HepG2 (cell line): ENCODE data around the gene GGA3. TPM values are rescaled to one million over a fixed set of nuclear protein-coding genes. Genes with fewer than 3 reads are reported as not detected.

Experiments used
- ATAC-seq: fragments of 200-7000 bp; cut with Tn5 transposase; 3 replicates; pipeline ENCODE4 v1.9.1; 2020; ENCODE audit warnings: mild to moderate bottlenecking, moderate library complexity
- BruUV-seq: library from RNA; stranded (reverse); fragments of 400-500 nt; replicated peaks from 2 replicates; lab custom pipeline; 2021; lab: Mats Ljungman, UMichigan
- CTCF ChIA-PET: fragments of 300-600 bp; formaldehyde crosslinking; extraction: SDS; loops from one replicate; lab custom pipeline; 2021; ENCODE audit warnings: low total read pairs, inconsistent platforms, low intra/inter-chr PET ratio; lab: Yijun Ruan, JAX
- POLR2A ChIA-PET: fragments of 350-600 bp; sonication (Branson Sonifier 250); formaldehyde crosslinking; loops from one replicate; lab custom pipeline; 2020; ENCODE audit warnings: antibody characterized with exemption, inconsistent platforms; lab: Yijun Ruan, JAX
- DNase-seq: peaks from one replicate; pipeline ENCODE4 v3.0.0-alpha.2; 2015; ENCODE audit warnings: low spot score
- FAIRE-seq: peaks from 3 replicates; lab custom pipeline; 2011; peaks lifted over from hg19 to GRCh38; lab: Jason Lieb, UNC
- H2AFZ ChIP-seq: one replicate; pipeline ENCODE4 v1.6.1; 2011; ENCODE audit warnings: low read length, inconsistent platforms
- H3K27ac ChIP-seq: fragments of 300-600 bp; 3 replicates; pipeline ENCODE4 v1.8.0; 2011; ENCODE audit warnings: mixed run types, mild to moderate bottlenecking, mixed read lengths, low read length, inconsistent platforms; ENCODE audit not compliant: insufficient read depth; ENCODE audit errors: extremely low read length
- H3K27me3 ChIP-seq, 2 experiments: fragments of 200-600 bp in 1 of 2; 2 replicates in 1 of 2; 3 replicates in 1 of 2; pipeline versions ENCODE4 v1.6.0 to v1.8.0; 2011; ENCODE audit warnings: low read length in 2 of 2, mild to moderate bottlenecking in 2 of 2, moderate library complexity in 2 of 2, inconsistent platforms in 1 of 2; ENCODE audit not compliant: insufficient read depth in 2 of 2, control insufficient read depth in 1 of 2
- H3K36me3 ChIP-seq, 2 experiments: fragments of 200-600 bp in 1 of 2; replicated peaks in 1 of 2; 2 replicates in 1 of 2; 3 replicates in 1 of 2; pipeline versions ENCODE4 v1.5.1 to v1.8.0; 2011; ENCODE audit warnings: low read length in 2 of 2, inconsistent platforms in 1 of 2; ENCODE audit not compliant: insufficient read depth in 2 of 2, control insufficient read depth in 1 of 2
- H3K4me1 ChIP-seq: 2 replicates; pipeline ENCODE4 v1.5.1; 2012; ENCODE audit warnings: low read length, inconsistent platforms; ENCODE audit not compliant: insufficient read depth
- H3K4me2 ChIP-seq: 2 replicates; pipeline ENCODE4 v1.6.0; 2011; ENCODE audit warnings: low read depth, low read length, inconsistent platforms
- H3K4me3 ChIP-seq, 3 experiments: fragments of 200-600 bp in 1 of 3; sonication (generic), shearing (Covaris generic) in 1 of 3; replicated peaks in 1 of 3; 2 replicates each; pipeline ENCODE4 v1.5.1; 2011 to 2016; ENCODE audit warnings: low read length in 3 of 3, inconsistent platforms in 2 of 3, low read depth in 2 of 3, mild to moderate bottlenecking in 2 of 3, control low read depth in 1 of 3, mixed read lengths in 1 of 3; ENCODE audit not compliant: insufficient read depth in 1 of 3
- H3K79me2 ChIP-seq: one replicate; pipeline ENCODE4 v1.6.1; 2011; ENCODE audit warnings: low read length, inconsistent platforms; ENCODE audit not compliant: insufficient read depth
- H3K9ac ChIP-seq: 2 replicates; pipeline ENCODE4 v1.6.0; 2011; ENCODE audit warnings: mild to moderate bottlenecking, low read depth, low read length, inconsistent platforms; ENCODE audit not compliant: insufficient read depth
- H3K9me3 ChIP-seq: 2 replicates; pipeline ENCODE4 v1.5.1; 2012; ENCODE audit warnings: mild to moderate bottlenecking, low read length
- H4K20me1 ChIP-seq: 2 replicates; pipeline ENCODE4 v1.6.0; 2011; ENCODE audit warnings: inconsistent platforms, mild to moderate bottlenecking, low read length, moderate library complexity; ENCODE audit not compliant: insufficient read depth
- ATAD3A ChIP-seq: sonication (generic); formaldehyde crosslinking; IDR thresholded peaks from 2 replicates; pipeline ENCODE4 v1.4.0; 2020; ENCODE audit warnings: missing genetic modification reagents
- ETV5 ChIP-seq: IDR thresholded peaks from 2 replicates; pipeline ENCODE4 v1.6.1; 2018; ENCODE audit warnings: missing biosample characterization, missing genetic modification reagents, inconsistent platforms, borderline replicate concordance
- HNF4A ChIP-seq: sonication (generic); formaldehyde crosslinking; IDR thresholded peaks from 2 replicates; pipeline ENCODE4 v1.4.0; 2020; ENCODE audit warnings: missing genetic modification reagents
- MXD1 ChIP-seq: sonication (generic); formaldehyde crosslinking; IDR thresholded peaks from 2 replicates; pipeline ENCODE4 v1.4.0; 2020; ENCODE audit warnings: mild to moderate bottlenecking, missing genetic modification reagents
- SAFB2 ChIP-seq: sonication (generic); formaldehyde crosslinking; IDR thresholded peaks from 2 replicates; pipeline ENCODE4 v1.5.1; 2020; ENCODE audit warnings: missing genetic modification reagents, low read depth, mild to moderate bottlenecking, borderline replicate concordance
- SMARCC2 ChIP-seq: fragments of 450-650 bp; IDR thresholded peaks from 2 replicates; pipeline ENCODE4 v1.6.1; 2017; ENCODE audit warnings: antibody characterized with exemption, mild to moderate bottlenecking
- SOX6 ChIP-seq, 2 experiments: fragments of 450-650 bp in 1 of 2; sonication (generic) in 1 of 2; formaldehyde crosslinking in 1 of 2; IDR thresholded peaks; 2 replicates each; pipeline versions ENCODE4 v1.4.0 to v1.6.1; 2017 to 2020; ENCODE audit warnings: antibody characterized with exemption in 1 of 2, mild to moderate bottlenecking in 1 of 2, missing genetic modification reagents in 1 of 2
- TEAD2 ChIP-seq: sonication (generic); formaldehyde crosslinking; IDR thresholded peaks from 2 replicates; pipeline ENCODE4 v1.9.0; 2021; ENCODE audit warnings: missing genetic modification reagents
- ZBTB38 ChIP-seq: sonication (generic); formaldehyde crosslinking; IDR thresholded peaks from 2 replicates; pipeline ENCODE4 v1.5.1; 2020; ENCODE audit warnings: mild to moderate bottlenecking, missing genetic modification reagents
- ZNF124 ChIP-seq: sonication (generic); formaldehyde crosslinking; IDR thresholded peaks from 2 replicates; pipeline ENCODE4 v1.4.0; 2020; ENCODE audit warnings: missing genetic modification reagents
- ZNF17 ChIP-seq: sonication (generic); formaldehyde crosslinking; IDR thresholded peaks from 2 replicates; pipeline ENCODE4 v1.5.0; 2020; ENCODE audit warnings: mild to moderate bottlenecking, missing genetic modification reagents
- ZNF335 ChIP-seq: sonication (generic); formaldehyde crosslinking; IDR thresholded peaks from 2 replicates; pipeline ENCODE4 v1.4.0; 2020; ENCODE audit warnings: missing genetic modification reagents
- ZNF431 ChIP-seq: sonication (generic); formaldehyde crosslinking; IDR thresholded peaks from 2 replicates; pipeline ENCODE4 v1.9.0; 2022; ENCODE audit warnings: missing genetic modification reagents, low read depth, mild to moderate bottlenecking, borderline replicate concordance
- ZNF460 ChIP-seq: sonication (generic); formaldehyde crosslinking; IDR thresholded peaks from 2 replicates; pipeline ENCODE4 v1.5.1; 2020; ENCODE audit warnings: missing genetic modification reagents, mild to moderate bottlenecking, borderline replicate concordance
- ZNF598 ChIP-seq: sonication (generic); formaldehyde crosslinking; IDR thresholded peaks from 2 replicates; pipeline ENCODE4 v1.5.1; 2020; ENCODE audit warnings: mild to moderate bottlenecking, missing genetic modification reagents, borderline replicate concordance
- ZNF776 ChIP-seq: sonication (generic); formaldehyde crosslinking; IDR thresholded peaks from 2 replicates; pipeline ENCODE4 v1.4.0; 2020; ENCODE audit warnings: mild to moderate bottlenecking, missing genetic modification reagents
- ZNF792 ChIP-seq: IDR thresholded peaks from 2 replicates; pipeline ENCODE4 v1.6.1; 2016
- ZNF883 ChIP-seq: sonication (generic); formaldehyde crosslinking; IDR thresholded peaks from 2 replicates; pipeline ENCODE4 v1.5.1; 2020; ENCODE audit warnings: mild to moderate bottlenecking, missing genetic modification reagents; ENCODE audit errors: not compliant biosample characterization
- WGBS: methylation state at CpG from one replicate; pipeline ENCODE4 v1.1.6; 2017; ENCODE audit warnings: low lambda C conversion rate; 5-methylcytosine and 5-hydroxymethylcytosine counted together
- in situ Hi-C: cut with HindIII; loops from 2 replicates; pipeline ENCODE4 v1.10.0; 2017; ENCODE audit warnings: low pct_unique_long_range_greater_than_20kb; ENCODE audit not compliant: extremely low pct_ligation_motif_present
- intact Hi-C: fragments of 100-400 bp; cut with micrococcal nuclease; formaldehyde crosslinking; loops from one replicate; pipeline ENCODE4 v1.10.0; 2022; ENCODE audit not compliant: unreplicated experiment
- polyA plus RNA-seq, 8 experiments: library from polyadenylated mRNA; depleted of rRNA in 3 of 8; stranded (reverse) in 7 of 8; unstranded in 1 of 8; fragments of >200 nt; fragmentation: Illumina TruSeq in 4 of 8; extraction: Trizol in 4 of 8; gene quantifications; 2 replicates each; pipeline versions ENCODE4 v1.2.1 to v1.2.3, GENCODE V29; 2011 to 2016; ENCODE audit warnings: low read depth in 4 of 8, missing spikeins in 1 of 8, mixed read lengths in 1 of 8; ENCODE audit not compliant: insufficient read depth in 1 of 8
- total RNA-seq, 5 experiments: library from RNA; depleted of rRNA; stranded (reverse); fragments of >200 nt; fragmentation: Illumina TruSeq; extraction: Trizol; gene quantifications; 2 replicates each; pipeline ENCODE4 v1.2.3, GENCODE V29; 2016; ENCODE audit warnings: low read depth in 1 of 5
- TF ChIP-seq, protein P1 (sequence below): sonication (generic); formaldehyde crosslinking; IDR thresholded peaks from 2 replicates; pipeline ENCODE4 v1.5.0; 2020; ENCODE audit warnings: mild to moderate bottlenecking, missing genetic modification reagents, moderate library complexity
- TF ChIP-seq, protein P2 (sequence below): sonication (generic); formaldehyde crosslinking; IDR thresholded peaks from 2 replicates; pipeline ENCODE4 v1.5.0; 2020; ENCODE audit warnings: missing genetic modification reagents, mild to moderate bottlenecking, borderline replicate concordance
- TF ChIP-seq, protein P3 (sequence below): sonication (generic); formaldehyde crosslinking; IDR thresholded peaks from 2 replicates; pipeline ENCODE4 v1.5.0; 2020; ENCODE audit warnings: missing genetic modification reagents

The GGA3 gene
- total and polyA plus RNA-seq, 2 of the 13 experiments (the other 11 are each of a cell fraction or from before 2014, with no cell fraction given): 28.4 to 43.7 TPM

DNA sequence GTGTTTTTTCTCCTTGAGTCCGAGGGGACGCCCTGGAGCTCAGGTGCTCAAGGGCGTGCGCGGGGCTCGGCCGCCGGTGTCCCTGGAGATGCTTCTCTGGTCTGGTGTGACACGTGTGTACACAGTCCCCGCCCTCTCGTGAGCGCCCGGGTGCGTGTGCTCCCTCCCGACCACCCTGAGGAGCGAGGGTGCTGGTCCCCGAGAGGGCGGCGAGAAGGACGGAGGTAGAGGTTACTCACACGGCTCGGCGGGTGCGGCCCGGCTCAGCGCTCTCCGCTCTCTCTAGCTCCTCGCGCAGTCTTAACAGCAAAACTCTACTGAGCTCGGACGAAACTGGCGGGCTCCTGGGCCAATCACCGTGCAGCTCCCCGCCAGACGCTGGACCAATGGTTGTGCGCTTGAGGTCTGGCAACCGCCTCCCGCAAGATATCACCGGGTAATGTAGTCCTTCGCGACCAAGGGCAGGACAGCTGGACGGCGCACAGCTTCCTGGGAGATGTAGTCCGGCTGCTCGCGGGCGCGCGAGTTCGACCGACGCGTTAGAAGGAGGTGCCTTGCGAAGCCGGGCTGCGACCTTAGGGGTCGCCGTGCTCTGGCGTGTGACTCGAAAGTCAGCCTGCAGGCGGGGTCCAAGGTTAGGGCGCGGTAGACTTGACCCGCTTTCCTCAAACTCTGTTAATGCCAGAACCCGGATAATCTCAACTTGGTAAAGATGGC is 27.9 kb upstream of the GGA3 start, which contains the start of gene SLC25A19:
TSS of gene SLC25A19 (minus strand) at position 319 of the 717 bp plus-strand sequence. CDS start 2,669 bp downstream, outside the sequence.
- Histone ChIP-seq H3K27ac (peak within 1 kb of the TSS; percentile 75), H3K79me2 (peaks cover 15% of the 10 kb centered on the region), H3K9ac (peak within 1 kb of the TSS; percentile 84), H3K4me1 (peaks cover 57% of the 10 kb centered on the region), H4K20me1 (no peaks in the 10 kb centered on the region), H3K4me3 (peak within 1 kb of the TSS; percentile 74 to 94 (median 87)), H3K27me3 (no peaks in the 10 kb centered on the region), H3K4me2 (peak within 1 kb of the TSS; percentile 78), H3K9me3 (no peaks in the 10 kb centered on the region), H3K36me3 (peaks cover 6 to 22% of the 10 kb centered on the region in 2 experiments; a peak in 4 of 5 replicates), H2AFZ (no peak within 1 kb of the TSS)
- ChIA-PET CTCF (interaction anchor here (1.2 to 1.3 kb wide), 2 partner anchors 19 to 115 kb away, joined by 3 to 5 read pairs; no protein-coding TSS in a partner anchor), POLR2A (interaction anchor here (0.5 to 2.2 kb wide), 39 partner anchors 8 to 491 kb away, joined by 3 to 73 read pairs (median 5); partner anchors contain the start of genes FDXR, GGA3, GRB2 and MIF4GD)
- in situ Hi-C loops (no loop called here), intact Hi-C loops (loop anchor here (1.0 kb wide), 2 partner anchors 18 to 116 kb away; partner anchors contain the start of genes GRB2 and MIF4GD)
- peak; percentile 99 for DNase-seq
- BruUV-seq: no TSS peak
- 1% methylated on average over 42 of the region's 65 CpGs for WGBS
- ATAC-seq: peak; percentile 97
- FAIRE-seq: peak; percentile 99
- TF ChIP-seq ZNF335 (peak; percentile 98), ZNF883 (peak; percentile 48), TEAD2 (no peak), ZNF792 (CRISPR knock-in tag) (peak; percentile 81; the same call in 1 of the 2 replicates), ZNF598 (CRISPR knock-in tag) (peak; percentile 95; the same call in 1 of the 2 replicates), MXD1 (CRISPR knock-in tag) (peak; percentile 98), SAFB2 (CRISPR knock-in tag) (peak; percentile 90), ATAD3A (no peak), SOX6 (IDR thresholded peaks at IDR 0.05) (no peak), SOX6 (CRISPR knock-in tag; IDR thresholded peaks at IDR 0.05) (peak; percentile 83), ETV5 (peak; percentile 72), ZNF17 (CRISPR knock-in tag) (no peak), SMARCC2 (no peak), ZBTB38 (CRISPR knock-in tag) (peak; percentile 92), ZNF124 (CRISPR knock-in tag) (peak; percentile 81; the same call in 1 of the 2 replicates), ZNF776 (CRISPR knock-in tag) (peak; percentile 89; the same call in 1 of the 2 replicates), ZNF460 (no peak; the same call in 1 of the 2 replicates), HNF4A (CRISPR knock-in tag) (no peak; the same call in 1 of the 2 replicates), ZNF431 (CRISPR knock-in tag) (peak; percentile 55; the same call in 1 of the 2 replicates)
- TF ChIP-seq, protein P1, sequence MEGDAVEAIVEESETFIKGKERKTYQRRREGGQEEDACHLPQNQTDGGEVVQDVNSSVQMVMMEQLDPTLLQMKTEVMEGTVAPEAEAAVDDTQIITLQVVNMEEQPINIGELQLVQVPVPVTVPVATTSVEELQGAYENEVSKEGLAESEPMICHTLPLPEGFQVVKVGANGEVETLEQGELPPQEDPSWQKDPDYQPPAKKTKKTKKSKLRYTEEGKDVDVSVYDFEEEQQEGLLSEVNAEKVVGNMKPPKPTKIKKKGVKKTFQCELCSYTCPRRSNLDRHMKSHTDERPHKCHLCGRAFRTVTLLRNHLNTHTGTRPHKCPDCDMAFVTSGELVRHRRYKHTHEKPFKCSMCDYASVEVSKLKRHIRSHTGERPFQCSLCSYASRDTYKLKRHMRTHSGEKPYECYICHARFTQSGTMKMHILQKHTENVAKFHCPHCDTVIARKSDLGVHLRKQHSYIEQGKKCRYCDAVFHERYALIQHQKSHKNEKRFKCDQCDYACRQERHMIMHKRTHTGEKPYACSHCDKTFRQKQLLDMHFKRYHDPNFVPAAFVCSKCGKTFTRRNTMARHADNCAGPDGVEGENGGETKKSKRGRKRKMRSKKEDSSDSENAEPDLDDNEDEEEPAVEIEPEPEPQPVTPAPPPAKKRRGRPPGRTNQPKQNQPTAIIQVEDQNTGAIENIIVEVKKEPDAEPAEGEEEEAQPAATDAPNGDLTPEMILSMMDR (CRISPR knock-in tag): peak; percentile 93
- TF ChIP-seq, protein P2, sequence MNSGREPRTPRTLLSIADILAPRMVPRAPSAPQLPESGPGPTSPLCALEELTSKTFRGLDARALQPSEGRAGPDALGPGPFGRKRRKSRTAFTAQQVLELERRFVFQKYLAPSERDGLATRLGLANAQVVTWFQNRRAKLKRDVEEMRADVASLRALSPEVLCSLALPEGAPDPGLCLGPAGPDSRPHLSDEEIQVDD: peak; percentile 66
- TF ChIP-seq, protein P3, sequence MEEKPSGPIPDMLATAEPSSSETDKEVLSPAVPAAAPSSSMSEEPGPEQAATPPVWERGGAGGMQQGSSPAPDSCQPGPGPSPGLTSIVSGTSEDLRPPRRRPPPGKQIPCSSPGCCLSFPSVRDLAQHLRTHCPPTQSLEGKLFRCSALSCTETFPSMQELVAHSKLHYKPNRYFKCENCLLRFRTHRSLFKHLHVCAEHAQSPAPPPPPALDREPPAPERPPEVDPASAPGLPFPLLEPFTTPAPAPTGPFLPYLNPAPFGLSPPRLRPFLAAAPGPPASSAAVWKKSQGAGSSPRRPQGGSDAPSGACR (CRISPR knock-in tag): peak; percentile 52; the same call in 1 of the 2 replicates
